ENCODE results near the gene SKIL. TPM values are rescaled to one million over a fixed set of nuclear protein-coding genes. Genes with fewer than 3 reads are reported as not detected.
"Not testable (repeated sequence)": the region's sequence is repeated elsewhere in the genome, so short reads cannot be mapped to it uniquely, and the experiment has no call there.

The SKIL gene
- total and polyA plus RNA-seq, 2 donors from 2014 or later: 5.6 to 68.2 TPM

- H3K4me3 ChIP-seq (ENCODE audit: low read length in 3 of 3): no peak overlapping the region
Observed at GRCh38 chr3:170338690-170339340, 18.7 kb upstream of the SKIL start.

GRCh38 chr3:170342273-170342672, 15.2 kb upstream of the SKIL start:
- H3K9ac ChIP-seq (ENCODE audit: low read length in 3 of 3); H3K27ac ChIP-seq (ENCODE audit: low read depth in 2 of 2, low read length in 2 of 2); H3K4me1 ChIP-seq (ENCODE audit: control insufficient read depth in 2 of 3, insufficient read depth in 2 of 3, low read depth in 1 of 3, low read length in 3 of 3); H3K36me3 ChIP-seq (ENCODE audit: control insufficient read depth in 2 of 3, insufficient read depth in 3 of 3, low read length in 3 of 3); H3K27me3 ChIP-seq (ENCODE audit: control insufficient read depth, insufficient read depth, low read length); intact Hi-C loops (cut with DNase I); DNase-seq; H3K4me3 ChIP-seq (ENCODE audit: low read length in 3 of 3); H3K9me3 ChIP-seq (ENCODE audit: control insufficient read depth in 2 of 3, insufficient read depth in 1 of 3, low read length in 3 of 3); FAIRE-seq: not testable (repeated sequence)

More at GRCh38 chr3:170338690-170339340, 18.7 kb upstream of the SKIL start:
- H3K4me1 ChIP-seq (ENCODE audit: control insufficient read depth in 2 of 3, insufficient read depth in 2 of 3, low read depth in 1 of 3, low read length in 3 of 3): no peaks in the 10 kb centered on the region
- intact Hi-C loops (cut with DNase I): no loop called here
- no peak for TF ChIP-seq CTCF (IDR thresholded peaks at IDR 0.05; ENCODE audit: borderline replicate concordance, extremely low read depth, insufficient read depth)
- FAIRE-seq: no peak
- no peak overlapping the region for H3K27ac ChIP-seq (ENCODE audit: low read depth in 2 of 2, low read length in 2 of 2)
- H3K36me3 ChIP-seq (ENCODE audit: control insufficient read depth in 2 of 3, insufficient read depth in 3 of 3, low read length in 3 of 3): no peaks in the 10 kb centered on the region
- no peak overlapping the region for H3K9ac ChIP-seq (ENCODE audit: low read length in 3 of 3)
- H3K27me3 ChIP-seq (ENCODE audit: control insufficient read depth, insufficient read depth, low read length): no peaks in the 10 kb centered on the region
- no peak for DNase-seq
- H3K9me3 ChIP-seq (ENCODE audit: control insufficient read depth in 2 of 3, insufficient read depth in 1 of 3, low read length in 3 of 3): no peaks in the 10 kb centered on the region

- intact Hi-C loops (cut with DNase I); H3K9ac ChIP-seq (ENCODE audit: low read length in 3 of 3): not testable (repeated sequence)
- peak in 1 of 5 donors; percentile 14 for DNase-seq
Observed at GRCh38 chr3:170343859-170344258, 13.7 kb upstream of the SKIL start.

GRCh38 chr3:170344971-170345370, 12.5 kb upstream of the SKIL start:
- no peaks in the 10 kb centered on the region for H3K27me3 ChIP-seq (ENCODE audit: control insufficient read depth, insufficient read depth, low read length)
- FAIRE-seq (no peak), DNase-seq (no peak)
- H3K4me3 ChIP-seq (ENCODE audit: low read length in 3 of 3): no peak overlapping the region
- no peak for TF ChIP-seq CTCF (IDR thresholded peaks at IDR 0.05; ENCODE audit: borderline replicate concordance, extremely low read depth, insufficient read depth)
- no peak overlapping the region for H3K9ac ChIP-seq (ENCODE audit: low read length in 3 of 3)
- H3K36me3 ChIP-seq (ENCODE audit: control insufficient read depth in 2 of 3, insufficient read depth in 3 of 3, low read length in 3 of 3): no peaks in the 10 kb centered on the region
- H3K4me1 ChIP-seq (ENCODE audit: control insufficient read depth in 2 of 3, insufficient read depth in 2 of 3, low read depth in 1 of 3, low read length in 3 of 3): no peaks in the 10 kb centered on the region
- intact Hi-C loops (cut with DNase I): no loop called here
- H3K9me3 ChIP-seq (ENCODE audit: control insufficient read depth in 2 of 3, insufficient read depth in 1 of 3, low read length in 3 of 3): no peaks in the 10 kb centered on the region
- no peak overlapping the region for H3K27ac ChIP-seq (ENCODE audit: low read depth in 2 of 2, low read length in 2 of 2)

More at GRCh38 chr3:170343859-170344258, 13.7 kb upstream of the SKIL start:
- FAIRE-seq; H3K27ac ChIP-seq (ENCODE audit: low read depth in 2 of 2, low read length in 2 of 2); H3K36me3 ChIP-seq (ENCODE audit: control insufficient read depth in 2 of 3, insufficient read depth in 3 of 3, low read length in 3 of 3); H3K4me1 ChIP-seq (ENCODE audit: control insufficient read depth in 2 of 3, insufficient read depth in 2 of 3, low read depth in 1 of 3, low read length in 3 of 3); H3K4me3 ChIP-seq (ENCODE audit: low read length in 3 of 3); H3K27me3 ChIP-seq (ENCODE audit: control insufficient read depth, insufficient read depth, low read length); H3K9me3 ChIP-seq (ENCODE audit: control insufficient read depth in 2 of 3, insufficient read depth in 1 of 3, low read length in 3 of 3): not testable (repeated sequence)
